Activated CD8-positive, alpha-beta memory T cell treated with anti-CD3 and anti-CD28 coated beads, Interleukin-2, amount 50 U/mL, for 48 hours (primary cell): ENCODE results near the gene ACMSD.
"Not testable (repeated sequence)": the region's sequence is repeated elsewhere in the genome, so short reads cannot be mapped to it uniquely, and the experiment has no call there.

Experiments
- DNase-seq: peaks from one replicate; pipeline ENCODE4 v3.0.0-alpha.2; 2020

The ACMSD gene

DNA sequence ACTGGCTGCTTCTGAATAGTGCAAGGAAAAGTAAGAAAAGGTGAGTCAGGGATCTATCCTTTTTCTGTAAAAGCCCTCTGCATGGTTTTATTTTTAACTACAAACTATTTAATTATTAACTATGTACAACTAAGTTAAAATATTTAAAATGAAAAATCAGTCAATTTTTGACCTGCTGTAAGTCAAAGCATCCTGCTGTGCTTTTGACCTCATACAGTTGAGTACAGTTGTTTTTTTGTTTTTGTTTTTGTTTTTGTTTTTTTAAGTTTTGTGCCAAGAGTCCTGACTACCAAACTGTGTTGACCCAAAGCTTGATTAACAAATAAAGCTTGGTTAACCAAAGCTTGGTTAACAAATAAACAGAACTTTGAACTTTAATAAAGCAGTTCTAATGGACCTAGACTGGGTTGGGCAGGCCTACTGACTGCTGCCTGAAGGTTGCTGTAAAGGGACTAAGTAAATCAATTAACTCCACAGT lies at the start of gene ACMSD:
ACMSD (plus strand) TSS at position 474 of the 478 bp plus-strand sequence. CDS start 67 bp downstream, outside the sequence.
- no peak for DNase-seq

DNA sequence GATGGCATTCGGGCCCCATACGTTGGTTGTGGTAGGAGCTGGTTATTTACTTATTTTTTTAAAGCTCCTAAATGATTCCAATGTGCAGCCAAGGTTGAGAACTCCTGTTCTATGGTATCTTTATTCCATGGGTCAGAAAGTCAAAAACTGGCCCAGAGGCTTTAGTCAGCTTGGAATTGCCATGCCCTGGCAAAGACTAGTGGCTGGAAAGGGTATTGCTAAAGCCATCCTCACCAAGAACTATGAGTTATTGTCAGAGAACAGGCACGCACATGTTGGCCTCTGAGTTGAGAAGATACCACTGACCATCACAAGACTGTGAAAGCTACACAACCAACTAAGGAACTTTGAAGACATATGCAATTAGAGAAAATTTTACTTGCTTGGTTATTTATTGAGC lies 47.9 kb upstream of the ACMSD start:
- no peak for DNase-seq

DNA sequence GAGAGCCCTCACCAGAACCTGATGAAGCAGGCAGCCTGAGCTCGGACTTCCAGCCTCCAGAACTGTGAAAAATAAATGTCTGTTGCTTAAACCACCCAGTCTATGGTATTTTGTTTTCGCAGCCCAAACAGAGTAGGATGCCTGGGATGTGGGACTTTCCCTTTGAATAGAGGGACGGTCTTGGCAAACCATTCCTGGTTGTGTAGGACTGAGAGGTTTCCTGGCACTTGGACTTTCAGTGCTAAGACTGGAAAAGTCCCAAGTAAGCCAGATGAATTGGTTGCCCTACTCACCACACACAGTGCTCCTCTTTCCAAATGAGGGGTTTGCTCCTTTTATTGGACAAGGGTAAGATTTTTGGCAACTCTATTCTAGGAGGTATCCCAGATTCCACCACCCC lies 46.8 kb upstream of the ACMSD start:
- DNase-seq, result no peak

DNA sequence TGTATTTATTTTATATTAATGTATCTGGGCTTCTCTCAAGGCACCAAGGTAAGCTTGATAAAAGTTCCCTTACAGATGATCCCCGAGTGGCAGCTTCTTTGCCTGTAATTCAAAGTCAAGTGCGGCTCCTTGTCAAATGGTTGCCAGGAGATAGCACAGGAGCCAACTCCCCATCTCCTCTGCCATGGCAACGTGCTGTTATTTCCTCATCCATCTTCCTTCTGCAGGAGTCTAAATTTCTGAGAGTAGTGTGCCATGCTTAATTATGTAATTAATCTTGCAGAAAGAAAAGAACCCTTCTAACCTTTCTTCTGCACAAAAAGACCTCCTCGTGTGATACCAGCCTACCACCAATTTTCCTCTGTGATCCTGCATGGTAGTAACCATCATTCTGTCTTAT lies 46.2 kb upstream of the ACMSD start:
- no peak for DNase-seq

DNA sequence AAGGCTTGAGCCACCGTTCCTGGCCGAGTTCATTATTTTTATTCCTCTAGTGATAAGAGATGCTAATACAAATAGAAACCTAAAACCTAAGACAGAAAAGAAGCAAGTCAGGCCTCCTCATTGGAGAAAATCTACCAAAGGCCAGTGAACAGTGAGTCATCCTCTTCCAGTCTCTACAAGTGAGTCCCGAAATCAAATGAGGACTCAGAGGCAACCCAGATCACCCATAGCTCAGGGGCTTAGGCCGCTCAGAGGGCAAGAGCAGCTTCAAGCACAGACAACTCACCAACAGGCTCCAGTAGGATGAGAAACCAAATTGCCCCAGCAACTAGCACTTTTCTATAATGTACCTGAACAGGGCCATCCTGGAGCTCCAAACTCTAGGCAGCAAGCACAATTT lies 42.7 kb upstream of the ACMSD start:
- DNase-seq, result no peak

DNA sequence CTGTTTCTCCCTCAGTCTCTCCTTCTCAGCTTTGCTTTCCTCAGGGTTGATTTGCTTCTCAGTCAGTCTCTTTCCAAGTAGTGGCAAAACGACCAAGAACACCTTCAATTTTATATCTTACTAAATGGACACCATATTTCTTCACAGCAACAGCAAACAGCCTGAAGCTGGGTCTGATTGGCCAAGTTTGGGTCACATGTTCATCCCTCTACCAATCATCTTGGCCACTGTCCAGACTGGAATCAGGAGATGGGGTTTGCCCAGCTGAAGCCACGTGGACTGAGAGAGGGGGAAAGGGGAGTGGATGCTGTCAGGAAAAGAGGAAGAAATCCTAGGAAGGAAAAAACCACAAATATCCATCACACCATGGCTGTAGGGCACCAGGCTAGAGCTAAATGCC lies 42.0 kb upstream of the ACMSD start:
- DNase-seq, result no peak

- no peak for DNase-seq
Observed at GRCh38 chr2:134799936-134800335, 38.5 kb upstream of the ACMSD start.

DNA sequence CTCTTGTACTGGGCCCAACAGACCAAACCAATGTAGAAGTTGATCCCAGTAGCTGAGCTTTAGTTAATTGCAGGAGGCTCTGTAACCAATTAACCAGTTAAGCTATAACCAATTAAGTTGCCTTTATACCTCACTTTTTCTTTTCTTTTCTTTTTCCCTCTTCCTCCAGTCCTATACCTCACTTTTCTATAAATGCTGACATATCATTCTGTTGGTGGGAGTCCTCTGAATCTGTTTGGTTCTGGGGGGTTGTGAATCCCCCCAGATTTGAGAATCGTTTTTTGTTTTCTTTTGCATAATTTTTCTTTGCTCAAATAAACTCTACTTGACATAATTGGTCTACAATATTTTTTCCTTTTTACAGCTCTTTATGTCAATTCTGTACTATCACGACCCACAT lies 38.1 kb upstream of the ACMSD start:
- DNase-seq, result no peak

- not testable (repeated sequence) for DNase-seq
Observed at GRCh38 chr2:134803609-134804405, 34.6 kb upstream of the ACMSD start.

- no peak for DNase-seq
Observed at GRCh38 chr2:134815741-134816140, 22.7 kb upstream of the ACMSD start.

GRCh38 chr2:134818321-134818720 lies 20.1 kb upstream of the ACMSD start:
- no peak for DNase-seq

GRCh38 chr2:134819334-134819733 lies 19.1 kb upstream of the ACMSD start:
- DNase-seq, result no peak

DNA sequence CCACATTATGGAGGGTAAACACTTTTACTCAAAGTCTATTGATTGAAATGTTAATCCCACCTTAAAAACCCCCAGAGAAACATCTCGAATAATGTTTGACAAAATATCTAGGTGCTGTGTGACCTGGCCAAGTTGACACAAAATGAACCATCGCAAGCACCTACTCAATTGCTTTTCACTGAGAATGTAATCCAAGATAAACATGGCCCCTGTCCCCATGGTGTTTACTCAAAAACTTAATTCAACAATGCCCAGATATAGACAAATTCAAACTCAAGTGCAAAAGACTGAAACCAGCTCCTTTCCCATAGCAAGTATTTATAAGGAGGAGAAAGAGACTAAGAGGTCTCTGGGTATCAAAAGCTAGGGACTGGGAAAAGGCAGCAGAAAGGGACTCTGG lies 15.0 kb upstream of the ACMSD start:
- no peak for DNase-seq

DNA sequence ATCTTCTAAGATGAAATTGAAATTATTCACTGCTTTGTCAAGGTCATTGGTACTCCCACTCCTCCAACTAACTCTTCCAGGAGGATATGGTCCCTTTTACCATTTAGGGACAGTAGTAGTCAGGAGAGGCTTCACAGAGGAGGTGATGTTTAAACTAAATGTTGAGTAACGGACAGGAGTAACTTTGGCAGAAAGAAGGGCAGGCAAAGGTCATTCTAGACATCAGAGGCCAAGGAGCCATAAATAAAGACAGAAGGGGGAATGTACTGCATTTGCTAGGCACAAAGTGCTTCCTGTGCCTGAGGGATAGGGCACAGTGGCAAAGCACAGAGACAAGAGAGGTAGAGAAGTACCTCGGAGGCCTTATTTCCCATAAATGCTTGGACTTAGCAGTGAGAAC lies 14.6 kb upstream of the ACMSD start:
- no peak for DNase-seq

- not testable (repeated sequence) for DNase-seq
Observed at GRCh38 chr2:134825716-134826115, 12.7 kb upstream of the ACMSD start.

GRCh38 chr2:134835471-134835870 lies 2.9 kb upstream of the ACMSD start:
- no peak for DNase-seq

GRCh38 chr2:134836986-134837385 lies 1.4 kb upstream of the ACMSD start:
- DNase-seq, result no peak

DNA sequence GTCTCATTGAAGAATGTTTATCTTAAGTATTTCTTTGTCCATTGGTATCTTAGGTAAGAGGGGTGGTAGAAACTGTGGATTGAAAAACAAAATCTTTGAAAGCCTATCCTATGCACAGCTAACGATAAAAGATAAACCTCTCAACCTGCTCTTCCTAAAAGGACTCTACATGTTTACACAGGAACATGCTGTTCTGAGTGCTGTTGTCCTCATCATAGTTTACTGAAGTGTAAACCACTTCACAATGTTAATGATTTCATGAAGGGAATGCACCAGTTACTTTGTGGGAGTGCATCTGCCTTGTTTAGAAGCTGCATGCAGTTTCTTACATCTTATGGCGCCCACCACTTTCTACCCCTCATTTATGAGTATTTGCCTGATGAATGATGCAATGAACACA lies 1.2 kb downstream of the ACMSD start:
- no peak for DNase-seq

DNA sequence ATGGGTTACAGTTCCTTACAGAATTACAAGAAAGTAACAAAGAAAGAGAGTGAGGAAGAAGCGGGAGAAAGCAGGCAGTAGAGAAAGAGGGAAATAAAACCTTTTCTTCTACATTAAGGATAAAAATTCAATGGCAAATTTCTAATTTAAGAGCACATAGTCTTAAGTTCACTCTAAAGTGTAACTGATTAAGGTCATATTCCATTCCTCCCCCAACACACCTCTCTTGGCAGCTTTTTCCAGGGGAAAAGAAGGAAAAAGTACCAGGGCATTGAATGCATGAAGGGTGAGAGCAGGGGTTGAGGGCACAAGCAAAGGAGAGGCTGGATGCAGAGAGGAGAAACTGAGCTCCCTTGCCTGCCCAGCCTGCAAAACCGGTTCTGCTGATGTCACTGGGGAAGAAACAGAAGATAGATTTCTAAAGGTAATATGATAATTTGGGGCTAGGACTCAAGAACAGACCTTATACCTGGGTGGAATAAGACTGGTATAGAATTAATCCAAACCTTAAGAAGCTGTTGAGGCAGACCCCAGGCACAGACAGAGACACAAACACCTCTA lies 4.6 kb downstream of the ACMSD start:
- no peak for DNase-seq

- DNase-seq, result no peak
Observed at GRCh38 chr2:134843968-134844367, 5.6 kb downstream of the ACMSD start.

- DNase-seq, result no peak
Observed at GRCh38 chr2:134845028-134845427, 6.6 kb downstream of the ACMSD start.

GRCh38 chr2:134845719-134846118 lies 7.3 kb downstream of the ACMSD start:
- DNase-seq, result no peak

DNA sequence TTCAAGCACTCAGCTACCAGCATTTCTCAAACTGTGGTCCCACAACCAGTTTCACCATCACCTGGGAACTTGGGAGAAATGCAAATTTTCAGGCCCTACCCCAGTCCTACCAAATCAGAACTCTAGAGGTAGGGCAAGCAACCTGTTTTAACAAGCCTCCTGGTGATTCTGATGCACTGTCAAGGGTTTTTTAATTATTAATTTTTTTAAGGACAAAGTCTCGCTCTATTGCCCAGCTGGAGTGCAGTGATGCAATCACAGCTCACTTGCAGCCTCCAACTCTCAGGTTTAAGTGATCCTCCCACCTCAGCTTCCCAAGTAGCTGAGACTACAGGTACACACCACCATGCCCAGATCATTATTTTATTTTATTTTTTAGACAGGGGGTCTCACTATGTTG lies 7.8 kb downstream of the ACMSD start:
- no peak for DNase-seq

DNA sequence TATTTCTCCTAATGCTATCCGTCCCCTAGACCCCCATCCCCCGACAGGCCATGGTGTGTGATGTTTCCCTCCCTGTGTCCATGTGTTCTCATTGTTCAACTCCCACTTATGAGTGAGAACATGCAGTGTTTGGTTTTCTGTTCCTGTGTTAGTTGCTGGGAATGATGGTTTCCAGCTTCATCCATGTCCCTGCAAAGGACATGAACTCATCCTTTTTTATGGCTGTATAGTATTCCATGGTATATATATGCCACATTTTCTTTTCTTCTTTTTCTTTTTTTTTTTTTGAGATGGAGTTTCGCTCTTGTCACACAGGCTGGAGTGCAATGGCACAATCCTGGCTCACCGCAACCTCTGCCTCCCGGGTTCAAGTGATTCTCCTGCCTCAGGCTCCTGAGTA lies 9.2 kb downstream of the ACMSD start:
- not testable (repeated sequence) for DNase-seq

- DNase-seq, result no peak
Observed at GRCh38 chr2:134852518-134852917, 14.1 kb downstream of the ACMSD start.
